Psoas muscle (tissue), 8 donors: ENCODE results near the gene NUP205. TPM values are rescaled to one million over a fixed set of nuclear protein-coding genes. Genes with fewer than 3 reads are reported as not detected.

Source experiments
- ATAC-seq, 4 donors: fragments of 200-7000 bp; cut with Tn5 transposase; one replicate each; pipeline ENCODE4 v1.9.1; 2020; ENCODE audit warnings: moderate library complexity in 3 of 4, mild to moderate bottlenecking in 2 of 4
- DNase-seq, 2 donors: peaks; one replicate each; pipeline ENCODE4 v3.0.0-alpha.2; 2020
- H3K27ac ChIP-seq: fragments of 200-600 bp; one replicate; pipeline ENCODE4 v1.8.0; 2022
- H3K27me3 ChIP-seq, 3 donors: fragments of 200-600 bp in 1 of 3; one replicate each; pipeline versions ENCODE4 v1.6.1 to v1.8.0; 2013 to 2022; ENCODE audit warnings: low read length in 2 of 3, mild to moderate bottlenecking in 2 of 3, moderate library complexity in 1 of 3; ENCODE audit not compliant: insufficient read depth in 3 of 3
- H3K36me3 ChIP-seq, 2 donors: fragments of 200-600 bp in 1 of 2; one replicate each; pipeline versions ENCODE4 v1.6.1 to v1.8.0; 2013 to 2022; ENCODE audit warnings: low read depth in 1 of 2, mild to moderate bottlenecking in 1 of 2, moderate library complexity in 1 of 2; ENCODE audit not compliant: insufficient read depth in 1 of 2
- H3K4me1 ChIP-seq: fragments of 200-600 bp; one replicate; pipeline ENCODE4 v1.8.0; 2022
- H3K4me3 ChIP-seq: fragments of 200-600 bp; one replicate; pipeline ENCODE4 v1.8.0; 2022; ENCODE audit warnings: mild to moderate bottlenecking
- H3K9me3 ChIP-seq: fragments of 200-600 bp; one replicate; pipeline ENCODE4 v1.8.0; 2022
- CTCF ChIP-seq: fragments of 200-600 bp; IDR thresholded peaks from one replicate; pipeline ENCODE4 v1.8.0; 2022; ENCODE audit warnings: antibody characterized with exemption
- WGBS, 3 donors: extraction: QIAGEN DNeasy Blood & Tissue Kit; methylation state at CpG; one replicate each; pipeline versions ENCODE4 v1.1.6 to v1.1.7; 2013; 5-methylcytosine and 5-hydroxymethylcytosine counted together
- intact Hi-C, 2 donors: fragments of 100-400 bp; cut with DNase I; formaldehyde crosslinking; loops; one replicate each; pipeline versions ENCODE4 v1.11.0 to v1.14.2; 2022
- polyA plus RNA-seq, 3 donors: library from polyadenylated mRNA; stranded (reverse); fragments of 200-250 nt; gene quantifications; one replicate each; pipeline ENCODE4 v1.2.3, GENCODE V29; 2013
- total RNA-seq, 4 donors: library from RNA; stranded (reverse); fragmentation: NEBNext Ultra II Directional in 2 of 4; extraction: Animal tissue kit (Norgen Biotek cat#: 25700) in 2 of 4; gene quantifications; one replicate each; pipeline versions ENCODE4 v1.2.1 to v1.2.4, GENCODE V29; 2021 to 2023
- donor health status: healthy with polysubstance abuse.
- donor health status: DM: no; HTN: no; CAD: no; lungs with moderate emphysema.
- donor health status: Bipolar disorder and iron deficiency.
- donor health status: healthy.
- donor health status: DM: yes; HTN: yes; CAD: no.
- donor health status: DM: no; HTN: no; CAD: no.
- donor health status: DM: no; HTN: no; CAD: no.
- donor health status: DM: yes; HTN: yes; CAD: no.

NUP205 gene
- total and polyA plus RNA-seq, 7 donors, result 15.7 to 22.7 (median 19.5) TPM

- no peaks in the 10 kb centered on the region for H3K9me3 ChIP-seq
- intact Hi-C loops, result loop anchor here in 1 of 2 donors (5.0 kb wide), 1 partner anchor 366 kb away; no protein-coding TSS in a partner anchor
- peaks cover 0 to 77% of the 10 kb centered on the region in 2 donors for H3K36me3 ChIP-seq
- H3K4me3 ChIP-seq, result no peak overlapping the region
- ATAC-seq, result no peak
- TF ChIP-seq CTCF, result no peak
- no peaks in the 10 kb centered on the region for H3K27me3 ChIP-seq
- WGBS, 3 donors, result 84 to 91% (median 89%) methylated on average over 7 of the region's 7 CpGs
- no peak for DNase-seq
- H3K27ac ChIP-seq, result no peak overlapping the region
- H3K4me1 ChIP-seq, result no peaks in the 10 kb centered on the region
Observed at GRCh38 chr7:135648235-135648634, 90.5 kb downstream of the NUP205 start.

GRCh38 chr7:135650831-135651573, 93.3 kb downstream of the NUP205 start:
- WGBS, 3 donors, result 85 to 86% (median 85%) methylated on average over 15 of the region's 15 CpGs
- TF ChIP-seq CTCF, result no peak
- no peak overlapping the region for H3K27ac ChIP-seq
- no peaks in the 10 kb centered on the region for H3K4me1 ChIP-seq
- intact Hi-C loops, result no loop called here
- H3K9me3 ChIP-seq, result no peaks in the 10 kb centered on the region
- peaks cover 0 to 49% of the 10 kb centered on the region in 2 donors for H3K36me3 ChIP-seq
- H3K4me3 ChIP-seq, result no peak overlapping the region
- peak in 1 of 4 donors; percentile 19 for ATAC-seq
- H3K27me3 ChIP-seq, result no peaks in the 10 kb centered on the region
- no peak for DNase-seq

- Histone ChIP-seq H3K4me1 (no peaks in the 10 kb centered on the region), H3K4me3 (no peak overlapping the region), H3K9me3 (no peaks in the 10 kb centered on the region), H3K36me3 (peaks cover 0 to 24% of the 10 kb centered on the region in 2 donors), H3K27ac (no peak overlapping the region), H3K27me3 (no peaks in the 10 kb centered on the region)
- intact Hi-C loops, result no loop called here
- ATAC-seq (no peak), DNase-seq (no peak)
- 78 to 89% (median 82%) methylated on average over 12 of the region's 12 CpGs for WGBS, 3 donors
- TF ChIP-seq CTCF, result no peak
Observed at GRCh38 chr7:135653340-135654080, 95.8 kb downstream of the NUP205 start.

GRCh38 chr7:135658564-135658963, 100.8 kb downstream of the NUP205 start:
- WGBS, 3 donors, result 79 to 92% (median 90%) methylated on average over 5 of the region's 5 CpGs
- intact Hi-C loops, result no loop called here
- no peak for TF ChIP-seq CTCF

More at GRCh38 chr7:135658564-135658963, 100.8 kb downstream of the NUP205 start:
- DNase-seq, result no peak
- Histone ChIP-seq H3K4me1 (peaks cover 3% of the 10 kb centered on the region), H3K27me3 (no peaks in the 10 kb centered on the region), H3K4me3 (no peak overlapping the region), H3K36me3 (no peaks in the 10 kb centered on the region), H3K9me3 (no peaks in the 10 kb centered on the region), H3K27ac (no peak overlapping the region)
- ATAC-seq, result no peak
